HG03045 (cell line): ENCODE measurements around the gene EXOC7.
A peak's percentile ranks its signal among the peaks of the same experiment; 100 is the strongest.

ENCODE experiments used
- ATAC-seq: cut with Tn5 transposase; IDR thresholded peaks from one replicate; pipeline ENCODE4 v1.9.1; 2021; ENCODE audit warnings: mild to moderate bottlenecking, moderate library complexity; ENCODE audit not compliant: unreplicated experiment

The EXOC7 gene

DNA sequence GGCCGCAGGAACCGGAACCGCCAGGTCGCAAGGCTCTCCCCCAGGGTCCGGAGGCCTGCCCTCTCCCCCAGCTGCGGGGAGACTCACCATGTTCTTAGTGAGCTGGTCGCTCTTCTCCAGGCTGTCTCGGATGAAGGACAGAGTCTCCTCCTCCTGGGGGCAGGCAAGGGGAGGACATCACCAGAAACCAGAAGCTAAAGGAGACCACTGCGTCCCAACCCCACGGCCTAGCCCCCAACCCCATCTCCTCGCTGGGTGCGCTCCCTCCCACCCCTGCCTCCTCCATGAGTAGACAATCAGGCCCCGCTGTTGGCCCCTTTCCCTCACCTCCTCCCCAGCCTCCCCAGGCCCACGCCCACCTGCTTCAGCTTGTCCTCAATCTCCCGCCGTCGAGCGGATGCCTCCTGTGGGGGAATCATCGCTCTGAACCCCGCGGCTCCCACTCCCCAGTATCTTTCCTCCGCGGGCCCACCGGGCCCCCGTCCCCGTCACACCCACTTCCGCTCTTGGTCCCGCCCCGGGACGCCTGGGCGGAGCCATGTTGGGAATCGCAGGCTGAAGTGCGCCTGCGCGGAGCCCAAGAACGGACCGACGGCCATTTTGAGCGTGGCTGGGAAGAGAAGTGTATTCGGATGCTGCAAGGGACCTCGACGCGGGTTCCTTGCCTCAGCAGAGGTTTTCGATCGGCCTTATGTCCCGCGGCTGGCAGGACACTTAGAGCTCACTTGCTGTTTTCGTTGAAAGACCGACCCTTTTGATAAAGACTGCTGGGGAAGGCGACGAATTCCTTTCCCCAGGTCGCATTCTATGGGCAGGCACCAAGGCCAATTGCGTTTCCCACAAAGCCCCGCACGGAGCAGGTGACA is at the start of gene EXOC7:
TSS of gene EXOC7 (minus strand) at position 514 of the 866 bp plus-strand sequence. CDS start at position 419, 95 bp downstream.
- ATAC-seq, result peak; percentile 84

GRCh38 chr17:76153202-76153601 is 49.6 kb upstream of the EXOC7 start:
- no peak for ATAC-seq

DNA sequence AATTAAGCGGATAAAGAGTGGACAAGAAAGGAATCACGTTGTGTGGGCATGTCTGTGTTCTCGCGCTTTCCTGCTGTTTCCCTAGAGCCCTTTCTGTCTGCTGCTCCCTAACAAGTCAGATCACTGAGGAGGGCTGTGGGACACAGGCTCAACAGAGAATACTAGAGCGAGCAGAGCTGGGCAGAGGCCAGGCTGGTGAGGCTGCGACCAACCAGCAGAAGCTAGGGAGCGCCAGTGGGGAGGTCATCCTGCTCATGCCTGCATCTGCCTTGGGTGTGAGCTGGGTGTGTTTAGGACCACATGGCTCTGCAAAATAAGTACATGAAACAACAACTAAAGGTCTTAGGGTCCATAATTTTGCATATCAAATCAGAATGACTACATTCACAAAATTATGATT is 49.0 kb upstream of the EXOC7 start:
- no peak for ATAC-seq

DNA sequence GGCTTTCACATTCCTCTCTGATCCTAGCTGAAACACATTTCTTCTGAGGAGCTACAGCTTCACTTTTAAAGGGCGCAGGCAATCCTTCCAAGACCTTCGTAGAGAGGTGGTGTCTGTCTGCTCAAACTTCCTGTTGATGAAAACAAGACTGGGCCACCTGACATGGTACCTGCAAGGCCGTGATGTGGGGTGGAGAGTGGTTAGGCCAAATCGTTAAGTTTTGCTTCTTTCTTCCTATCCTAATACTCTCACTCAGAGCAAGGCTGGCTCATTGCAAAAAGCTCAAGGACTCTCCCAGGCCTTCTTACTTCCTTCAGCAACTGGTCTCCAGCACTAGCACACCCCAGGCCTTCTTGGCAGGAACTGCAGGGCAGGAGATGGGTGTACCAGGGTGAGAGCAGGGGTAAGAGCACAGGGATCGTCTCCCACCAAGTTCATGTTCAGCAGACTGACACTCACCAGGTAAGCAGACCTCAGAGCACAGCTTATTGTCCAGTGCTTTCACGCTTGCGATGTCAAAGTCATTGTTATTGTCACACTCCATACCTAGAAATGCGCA is 48.4 kb upstream of the EXOC7 start:
- no peak for ATAC-seq

GRCh38 chr17:76150712-76151622 is 47.4 kb upstream of the EXOC7 start:
- no peak for ATAC-seq

GRCh38 chr17:76149214-76149613 is 45.6 kb upstream of the EXOC7 start:
- ATAC-seq, result no peak

DNA sequence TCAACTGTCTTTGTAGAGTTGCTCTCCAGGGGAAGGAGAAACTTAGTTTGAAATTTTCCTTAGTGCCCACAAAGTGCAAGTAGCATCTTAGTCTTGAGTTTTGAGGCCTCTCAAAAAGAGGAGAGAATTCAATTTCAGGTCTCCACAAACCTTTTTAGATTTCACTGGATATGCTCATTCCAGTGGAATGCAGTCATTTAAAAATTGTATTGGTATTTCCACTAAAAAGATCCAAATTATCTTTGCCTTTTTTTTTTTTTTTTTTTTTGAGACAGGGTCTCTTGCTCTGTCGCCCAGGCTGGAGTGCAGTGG is 44.4 kb upstream of the EXOC7 start:
- ATAC-seq, result no peak

DNA sequence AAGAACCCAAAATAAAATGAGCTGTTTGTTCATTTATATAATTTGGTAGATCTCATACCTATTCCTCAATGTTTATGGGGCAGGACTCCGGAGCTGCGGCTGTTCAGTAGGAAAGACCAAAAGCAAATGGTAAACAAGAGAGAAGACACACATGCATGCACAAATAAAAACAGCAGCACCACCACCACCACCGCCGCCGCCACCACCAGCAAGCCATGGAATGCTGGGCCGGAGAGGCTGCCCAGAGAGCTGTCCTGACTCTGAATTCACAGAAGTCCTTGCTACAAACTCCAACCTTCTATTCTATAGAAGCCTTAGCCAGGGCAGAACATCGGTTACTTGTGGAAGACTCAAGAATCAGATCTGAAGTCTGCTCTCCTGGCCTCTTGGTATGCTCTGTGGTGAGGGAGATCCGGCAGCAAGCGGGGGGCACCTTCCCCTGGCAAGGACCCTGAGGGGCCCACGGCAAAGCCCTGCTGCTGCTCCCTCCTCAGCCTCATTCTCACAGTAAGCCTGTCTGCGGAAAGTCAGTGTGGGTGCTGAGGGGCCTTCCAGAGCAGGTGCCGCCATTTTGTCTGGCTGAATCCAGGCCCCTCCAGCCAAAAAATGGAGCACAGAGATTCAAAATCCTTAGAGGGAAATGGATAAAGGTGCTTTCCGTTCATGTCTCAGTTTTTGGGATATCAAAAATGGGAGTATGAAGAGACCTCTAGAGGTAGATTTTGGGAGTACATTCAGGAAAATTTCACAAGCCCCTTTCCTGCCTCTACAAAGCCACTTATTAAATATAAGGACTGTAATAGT is 43.8 kb upstream of the EXOC7 start:
- ATAC-seq, result no peak

DNA sequence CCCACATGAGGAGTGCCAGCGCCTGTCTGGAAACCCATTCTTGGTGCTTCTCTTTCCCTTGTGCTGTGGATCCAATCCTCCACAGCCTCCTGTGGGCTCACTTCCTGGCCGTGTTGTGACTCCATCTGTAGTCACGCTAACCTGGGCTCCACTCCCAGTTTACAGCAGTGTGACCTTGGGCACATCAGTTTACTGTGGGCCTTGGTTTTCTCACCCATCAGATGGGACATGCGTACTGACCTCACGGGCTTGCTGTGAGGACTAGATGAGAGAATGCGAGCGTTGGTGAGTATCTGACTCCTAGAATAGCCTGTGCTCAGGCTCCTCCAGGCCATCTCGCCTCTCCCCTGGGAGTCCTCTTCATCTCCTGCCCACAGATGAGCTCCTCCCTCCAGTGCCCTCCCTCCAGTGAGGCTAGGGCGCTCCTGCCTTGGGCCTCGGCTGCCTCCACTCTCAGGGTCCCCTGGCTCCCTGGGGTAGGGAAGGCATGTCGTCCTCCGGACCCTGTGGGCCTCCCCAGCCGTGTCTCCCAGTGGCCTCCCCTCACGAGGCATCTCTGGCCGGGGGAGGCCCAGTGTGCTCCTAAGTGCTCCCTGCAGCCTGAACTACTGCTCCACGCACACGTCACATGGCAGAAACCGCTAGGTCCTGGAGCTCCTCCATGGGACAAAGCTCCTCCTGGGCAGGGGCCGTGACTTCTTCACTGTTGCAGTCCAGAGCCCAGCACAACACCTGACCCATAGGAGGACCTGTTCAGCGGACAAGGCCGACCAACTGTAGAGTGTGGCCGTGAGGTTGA is 42.7 kb upstream of the EXOC7 start:
- no peak for ATAC-seq

- no peak for ATAC-seq
These were observed 41.9 kb upstream of the EXOC7 start for GRCh38 chr17:76145231-76146052.

GRCh38 chr17:76142585-76143041 is 39.0 kb upstream of the EXOC7 start:
- ATAC-seq, result no peak

- no peak for ATAC-seq
These were observed 38.5 kb upstream of the EXOC7 start for GRCh38 chr17:76142039-76142584.

- ATAC-seq, result peak; percentile 64
These were observed 37.8 kb upstream of the EXOC7 start, which contains the start of gene FOXJ1 for GRCh38 chr17:76141212-76142038. FOXJ1 (minus strand) TSS chr17:76141245; CDS start chr17:76140395, 850 bp downstream.

DNA sequence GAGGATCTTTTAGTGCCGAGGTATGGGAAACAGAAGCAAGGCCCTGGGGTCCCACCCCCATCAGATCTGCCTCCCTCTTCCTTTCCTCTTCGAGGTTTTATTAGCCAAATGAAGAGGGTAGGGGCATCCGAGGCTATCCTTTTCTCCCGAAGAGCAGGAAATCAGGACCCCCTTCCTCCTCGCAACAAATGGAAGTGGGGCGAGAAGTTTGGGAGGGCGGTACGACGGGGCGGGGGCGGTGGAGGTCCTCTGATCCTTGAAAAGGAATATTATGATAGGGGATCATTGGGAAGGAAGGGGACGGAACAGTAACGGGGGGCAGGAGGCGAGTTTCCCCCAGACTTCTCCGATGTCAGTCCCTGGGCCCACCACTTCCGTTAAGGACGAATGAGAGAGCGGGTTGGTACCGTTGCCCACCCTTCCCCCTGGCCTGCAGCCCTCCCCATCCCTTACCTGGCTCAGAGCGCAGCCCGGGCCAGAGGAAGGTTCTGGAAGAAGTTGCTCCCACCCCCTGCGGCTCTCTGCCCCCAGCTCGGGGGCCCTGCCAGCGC is 37.1 kb upstream of the EXOC7 start:
- ATAC-seq, result peak; percentile 2

DNA sequence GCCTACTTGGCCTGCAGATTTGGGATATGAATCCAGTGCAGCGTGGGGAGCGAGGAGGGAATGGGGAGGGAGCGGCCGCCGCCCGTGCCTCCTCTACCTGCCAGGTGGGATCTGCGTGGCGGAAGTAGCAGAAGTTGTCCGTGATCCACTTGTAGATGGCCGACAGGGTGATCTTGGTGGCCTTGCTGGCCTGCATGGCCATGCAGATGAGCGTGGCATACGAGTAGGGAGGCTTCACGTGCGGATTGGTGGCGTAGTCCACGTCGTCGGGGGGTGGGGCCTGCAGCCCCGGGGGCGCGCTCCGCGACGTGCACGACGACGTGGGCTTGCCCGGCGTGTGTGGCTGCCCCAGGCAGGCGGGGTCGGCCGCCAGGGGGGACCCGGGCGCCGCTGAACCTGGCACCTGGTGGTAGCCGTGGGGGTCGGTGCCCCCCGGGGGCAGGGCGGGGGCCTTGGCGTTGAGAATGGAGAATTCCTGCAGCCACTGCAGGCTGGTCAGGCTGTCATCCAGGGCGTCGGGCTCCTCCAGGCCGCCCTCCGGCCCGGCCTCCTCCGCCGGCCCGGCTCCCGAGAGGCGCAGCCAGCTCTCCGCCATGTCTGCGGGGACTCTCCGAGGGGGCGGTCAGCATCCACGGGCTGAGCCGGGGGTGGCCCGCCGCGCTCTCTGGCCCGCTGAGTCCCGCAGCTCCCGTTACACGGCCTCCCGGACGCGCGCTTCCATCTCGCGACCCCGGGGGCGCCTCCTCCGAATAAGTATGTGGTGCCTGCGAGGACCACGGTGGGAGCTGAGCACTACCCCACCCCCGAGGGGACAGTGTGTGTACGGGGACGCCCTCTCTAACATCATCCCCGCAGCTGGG is 36.4 kb upstream of the EXOC7 start:
- ATAC-seq, result no peak
